Adrenal gland (tissue), 5 donors: ENCODE measurements around the gene MED27.

Experiments used
- POLR2A ChIP-seq, 2 donors: fragments of 450-650 bp; IDR thresholded peaks; one replicate each; pipeline ENCODE4 v1.6.1; 2017; ENCODE audit warnings: antibody characterized with exemption in 2 of 2, mild to moderate bottlenecking in 2 of 2, moderate library complexity in 1 of 2
- TF ChIP-seq, protein P1 (sequence below), 6 experiments: fragments of 450-650 bp in 4 of 6; fragments of 200-600 bp in 2 of 6; sonication (generic) in 1 of 6; IDR thresholded peaks; 1 replicate in 5 of 6; 2 replicates in 1 of 6; pipeline versions ENCODE4 v1.5.1 to v1.8.0; 2016 to 2021; ENCODE audit warnings: antibody characterized with exemption in 6 of 6, mild to moderate bottlenecking in 2 of 6, moderate library complexity in 1 of 6
- donor health status: DM: no; HTN: no; CAD: no.

DNA sequence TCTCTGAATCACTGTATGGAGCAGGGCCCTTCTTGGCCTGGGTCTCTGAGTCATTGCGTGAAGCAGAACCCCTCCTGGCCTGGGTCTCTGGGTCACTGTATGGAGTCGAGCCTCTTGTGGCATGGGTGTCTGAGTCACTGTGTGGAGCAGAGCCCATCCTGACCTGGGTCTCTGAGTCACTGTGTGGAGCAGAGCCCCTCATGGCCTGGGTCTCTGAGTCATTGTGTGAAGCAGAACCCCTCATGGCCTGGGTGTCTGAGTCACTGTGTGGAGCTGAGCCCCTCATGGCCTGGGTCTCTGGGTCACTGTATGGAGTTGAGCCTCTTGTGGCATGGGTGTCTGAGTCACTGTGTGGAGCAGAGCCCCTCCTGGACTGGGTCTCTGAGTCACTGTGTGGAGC, 245.8 kb downstream of the MED27 start:
- TF ChIP-seq, protein P1, sequence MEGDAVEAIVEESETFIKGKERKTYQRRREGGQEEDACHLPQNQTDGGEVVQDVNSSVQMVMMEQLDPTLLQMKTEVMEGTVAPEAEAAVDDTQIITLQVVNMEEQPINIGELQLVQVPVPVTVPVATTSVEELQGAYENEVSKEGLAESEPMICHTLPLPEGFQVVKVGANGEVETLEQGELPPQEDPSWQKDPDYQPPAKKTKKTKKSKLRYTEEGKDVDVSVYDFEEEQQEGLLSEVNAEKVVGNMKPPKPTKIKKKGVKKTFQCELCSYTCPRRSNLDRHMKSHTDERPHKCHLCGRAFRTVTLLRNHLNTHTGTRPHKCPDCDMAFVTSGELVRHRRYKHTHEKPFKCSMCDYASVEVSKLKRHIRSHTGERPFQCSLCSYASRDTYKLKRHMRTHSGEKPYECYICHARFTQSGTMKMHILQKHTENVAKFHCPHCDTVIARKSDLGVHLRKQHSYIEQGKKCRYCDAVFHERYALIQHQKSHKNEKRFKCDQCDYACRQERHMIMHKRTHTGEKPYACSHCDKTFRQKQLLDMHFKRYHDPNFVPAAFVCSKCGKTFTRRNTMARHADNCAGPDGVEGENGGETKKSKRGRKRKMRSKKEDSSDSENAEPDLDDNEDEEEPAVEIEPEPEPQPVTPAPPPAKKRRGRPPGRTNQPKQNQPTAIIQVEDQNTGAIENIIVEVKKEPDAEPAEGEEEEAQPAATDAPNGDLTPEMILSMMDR (IDR thresholded peaks at IDR 0.05) = no peak
- TF ChIP-seq POLR2A (IDR thresholded peaks at IDR 0.05) = no peak
